ENCODE data around the gene TLR4. TPM values are rescaled to one million over a fixed set of nuclear protein-coding genes. Genes with fewer than 3 reads are reported as not detected.

Gene TLR4
- total and polyA plus RNA-seq, 2 experiments from 2014 or later: 0.06 to 0.17 TPM

DNA sequence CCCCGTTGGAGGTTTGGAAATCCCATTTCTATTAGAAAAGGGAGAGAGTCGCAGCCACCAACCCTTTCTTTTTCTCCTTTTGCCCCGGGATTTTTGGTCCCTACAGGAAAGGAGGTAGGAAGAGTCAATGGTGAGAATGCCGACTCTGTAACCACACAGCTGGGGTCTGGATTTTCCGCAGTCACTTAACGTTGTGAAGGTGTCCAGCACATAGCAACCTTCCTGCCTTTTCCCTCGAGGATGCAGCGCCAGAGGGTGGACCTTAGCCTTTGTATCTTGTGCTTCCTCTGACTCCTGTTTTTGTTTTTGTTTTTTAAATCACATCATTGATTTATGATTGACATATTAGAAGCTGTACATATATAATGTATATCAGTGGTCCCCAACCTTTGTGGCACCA, 41.4 kb downstream of the TLR4 start:
- Mint-ChIP-seq H3K36me3 (ENCODE audit: low read depth) (peaks cover 3% of the 10 kb centered on the region; the same call in 1 of the 3 replicates), H3K4me3 (peak overlapping the region; percentile 56; the same call in 2 of the 3 replicates), H3K4me1 (no peaks in the 10 kb centered on the region; the same call in 2 of the 3 replicates), H3K27ac (no peak overlapping the region), H3K27me3 (ENCODE audit: insufficient read depth, low read depth, poor library complexity) (peaks cover 6% of the 10 kb centered on the region), H3K9me3 (peaks cover 41% of the 10 kb centered on the region)
- peak overlapping the region; percentile 79 for H3K4me2 ChIP-seq
- no peaks in the 10 kb centered on the region for H3K36me3 ChIP-seq (ENCODE audit: insufficient read depth)
- H3K4me3 ChIP-seq: peak overlapping the region; percentile 50
- H3K9me2 ChIP-seq (ENCODE audit: insufficient read depth): peaks cover 4% of the 10 kb centered on the region; the same call in 1 of the 2 replicates
- H3K27me3 ChIP-seq (ENCODE audit: insufficient read depth): peaks cover 27% of the 10 kb centered on the region
- H3F3A ChIP-seq (replicated peaks; ENCODE audit: low read depth): no peaks in the 10 kb centered on the region
- H3K4me1 ChIP-seq (ENCODE audit: insufficient read depth): no peaks in the 10 kb centered on the region; the same call in 1 of the 2 replicates
- DNase-seq (ENCODE audit: low spot score) (no peak), ATAC-seq (no peak)
- no peaks in the 10 kb centered on the region for H3K79me2 ChIP-seq (replicated peaks; ENCODE audit: insufficient read depth)
- TF ChIP-seq STAT1 (IDR thresholded peaks at IDR 0.05; ENCODE audit: unreplicated experiment) (no peak), POLR2AphosphoS5 (IDR thresholded peaks at IDR 0.05; ENCODE audit: low read depth) (no peak), EZH2phosphoT487 (IDR thresholded peaks at IDR 0.05; ENCODE audit: unreplicated experiment) (no peak), ETS1 (IDR thresholded peaks at IDR 0.05) (no peak), JUNB (IDR thresholded peaks at IDR 0.05; ENCODE audit: unreplicated experiment) (no peak), ZNF331 (CRISPR knock-in tag; IDR thresholded peaks at IDR 0.05; ENCODE audit: low read depth) (no peak), CREB1 (CRISPR knock-in tag; IDR thresholded peaks at IDR 0.05; ENCODE audit: low read depth) (no peak), NANOG (IDR thresholded peaks at IDR 0.05; ENCODE audit: borderline replicate concordance) (no peak), ZNF114 (CRISPR knock-in tag; IDR thresholded peaks at IDR 0.05) (no peak), EZH2 (IDR thresholded peaks at IDR 0.05; ENCODE audit: low read depth, unreplicated experiment) (no peak), CTCF (conservative IDR thresholded peaks at IDR 0.05; ENCODE audit: low read depth in 2 of 2) (no peak)
- TF ChIP-seq, protein P1, sequence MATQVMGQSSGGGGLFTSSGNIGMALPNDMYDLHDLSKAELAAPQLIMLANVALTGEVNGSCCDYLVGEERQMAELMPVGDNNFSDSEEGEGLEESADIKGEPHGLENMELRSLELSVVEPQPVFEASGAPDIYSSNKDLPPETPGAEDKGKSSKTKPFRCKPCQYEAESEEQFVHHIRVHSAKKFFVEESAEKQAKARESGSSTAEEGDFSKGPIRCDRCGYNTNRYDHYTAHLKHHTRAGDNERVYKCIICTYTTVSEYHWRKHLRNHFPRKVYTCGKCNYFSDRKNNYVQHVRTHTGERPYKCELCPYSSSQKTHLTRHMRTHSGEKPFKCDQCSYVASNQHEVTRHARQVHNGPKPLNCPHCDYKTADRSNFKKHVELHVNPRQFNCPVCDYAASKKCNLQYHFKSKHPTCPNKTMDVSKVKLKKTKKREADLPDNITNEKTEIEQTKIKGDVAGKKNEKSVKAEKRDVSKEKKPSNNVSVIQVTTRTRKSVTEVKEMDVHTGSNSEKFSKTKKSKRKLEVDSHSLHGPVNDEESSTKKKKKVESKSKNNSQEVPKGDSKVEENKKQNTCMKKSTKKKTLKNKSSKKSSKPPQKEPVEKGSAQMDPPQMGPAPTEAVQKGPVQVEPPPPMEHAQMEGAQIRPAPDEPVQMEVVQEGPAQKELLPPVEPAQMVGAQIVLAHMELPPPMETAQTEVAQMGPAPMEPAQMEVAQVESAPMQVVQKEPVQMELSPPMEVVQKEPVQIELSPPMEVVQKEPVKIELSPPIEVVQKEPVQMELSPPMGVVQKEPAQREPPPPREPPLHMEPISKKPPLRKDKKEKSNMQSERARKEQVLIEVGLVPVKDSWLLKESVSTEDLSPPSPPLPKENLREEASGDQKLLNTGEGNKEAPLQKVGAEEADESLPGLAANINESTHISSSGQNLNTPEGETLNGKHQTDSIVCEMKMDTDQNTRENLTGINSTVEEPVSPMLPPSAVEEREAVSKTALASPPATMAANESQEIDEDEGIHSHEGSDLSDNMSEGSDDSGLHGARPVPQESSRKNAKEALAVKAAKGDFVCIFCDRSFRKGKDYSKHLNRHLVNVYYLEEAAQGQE (IDR thresholded peaks at IDR 0.05; ENCODE audit: unreplicated experiment): no peak
- TF ChIP-seq, protein P2, sequence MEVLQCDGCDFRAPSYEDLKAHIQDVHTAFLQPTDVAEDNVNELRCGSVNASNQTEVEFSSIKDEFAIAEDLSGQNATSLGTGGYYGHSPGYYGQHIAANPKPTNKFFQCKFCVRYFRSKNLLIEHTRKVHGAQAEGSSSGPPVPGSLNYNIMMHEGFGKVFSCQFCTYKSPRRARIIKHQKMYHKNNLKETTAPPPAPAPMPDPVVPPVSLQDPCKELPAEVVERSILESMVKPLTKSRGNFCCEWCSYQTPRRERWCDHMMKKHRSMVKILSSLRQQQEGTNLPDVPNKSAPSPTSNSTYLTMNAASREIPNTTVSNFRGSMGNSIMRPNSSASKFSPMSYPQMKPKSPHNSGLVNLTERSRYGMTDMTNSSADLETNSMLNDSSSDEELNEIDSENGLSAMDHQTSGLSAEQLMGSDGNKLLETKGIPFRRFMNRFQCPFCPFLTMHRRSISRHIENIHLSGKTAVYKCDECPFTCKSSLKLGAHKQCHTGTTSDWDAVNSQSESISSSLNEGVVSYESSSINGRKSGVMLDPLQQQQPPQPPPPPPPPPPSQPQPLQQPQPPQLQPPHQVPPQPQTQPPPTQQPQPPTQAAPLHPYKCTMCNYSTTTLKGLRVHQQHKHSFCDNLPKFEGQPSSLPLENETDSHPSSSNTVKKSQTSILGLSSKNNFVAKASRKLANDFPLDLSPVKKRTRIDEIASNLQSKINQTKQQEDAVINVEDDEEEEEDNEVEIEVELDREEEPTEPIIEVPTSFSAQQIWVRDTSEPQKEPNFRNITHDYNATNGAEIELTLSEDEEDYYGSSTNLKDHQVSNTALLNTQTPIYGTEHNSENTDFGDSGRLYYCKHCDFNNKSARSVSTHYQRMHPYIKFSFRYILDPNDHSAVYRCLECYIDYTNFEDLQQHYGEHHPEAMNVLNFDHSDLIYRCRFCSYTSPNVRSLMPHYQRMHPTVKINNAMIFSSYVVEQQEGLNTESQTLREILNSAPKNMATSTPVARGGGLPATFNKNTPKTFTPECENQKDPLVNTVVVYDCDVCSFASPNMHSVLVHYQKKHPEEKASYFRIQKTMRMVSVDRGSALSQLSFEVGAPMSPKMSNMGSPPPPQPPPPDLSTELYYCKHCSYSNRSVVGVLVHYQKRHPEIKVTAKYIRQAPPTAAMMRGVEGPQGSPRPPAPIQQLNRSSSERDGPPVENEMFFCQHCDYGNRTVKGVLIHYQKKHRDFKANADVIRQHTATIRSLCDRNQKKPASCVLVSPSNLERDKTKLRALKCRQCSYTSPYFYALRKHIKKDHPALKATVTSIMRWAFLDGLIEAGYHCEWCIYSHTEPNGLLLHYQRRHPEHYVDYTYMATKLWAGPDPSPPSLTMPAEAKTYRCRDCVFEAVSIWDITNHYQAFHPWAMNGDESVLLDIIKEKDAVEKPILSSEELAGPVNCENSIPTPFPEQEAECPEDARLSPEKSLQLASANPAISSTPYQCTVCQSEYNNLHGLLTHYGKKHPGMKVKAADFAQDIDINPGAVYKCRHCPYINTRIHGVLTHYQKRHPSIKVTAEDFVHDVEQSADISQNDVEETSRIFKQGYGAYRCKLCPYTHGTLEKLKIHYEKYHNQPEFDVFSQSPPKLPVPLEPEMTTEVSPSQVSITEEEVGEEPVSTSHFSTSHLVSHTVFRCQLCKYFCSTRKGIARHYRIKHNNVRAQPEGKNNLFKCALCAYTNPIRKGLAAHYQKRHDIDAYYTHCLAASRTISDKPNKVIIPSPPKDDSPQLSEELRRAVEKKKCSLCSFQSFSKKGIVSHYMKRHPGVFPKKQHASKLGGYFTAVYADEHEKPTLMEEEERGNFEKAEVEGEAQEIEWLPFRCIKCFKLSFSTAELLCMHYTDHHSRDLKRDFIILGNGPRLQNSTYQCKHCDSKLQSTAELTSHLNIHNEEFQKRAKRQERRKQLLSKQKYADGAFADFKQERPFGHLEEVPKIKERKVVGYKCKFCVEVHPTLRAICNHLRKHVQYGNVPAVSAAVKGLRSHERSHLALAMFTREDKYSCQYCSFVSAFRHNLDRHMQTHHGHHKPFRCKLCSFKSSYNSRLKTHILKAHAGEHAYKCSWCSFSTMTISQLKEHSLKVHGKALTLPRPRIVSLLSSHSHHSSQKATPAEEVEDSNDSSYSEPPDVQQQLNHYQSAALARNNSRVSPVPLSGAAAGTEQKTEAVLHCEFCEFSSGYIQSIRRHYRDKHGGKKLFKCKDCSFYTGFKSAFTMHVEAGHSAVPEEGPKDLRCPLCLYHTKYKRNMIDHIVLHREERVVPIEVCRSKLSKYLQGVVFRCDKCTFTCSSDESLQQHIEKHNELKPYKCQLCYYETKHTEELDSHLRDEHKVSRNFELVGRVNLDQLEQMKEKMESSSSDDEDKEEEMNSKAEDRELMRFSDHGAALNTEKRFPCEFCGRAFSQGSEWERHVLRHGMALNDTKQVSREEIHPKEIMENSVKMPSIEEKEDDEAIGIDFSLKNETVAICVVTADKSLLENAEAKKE (CRISPR knock-in tag; IDR thresholded peaks at IDR 0.05): no peak
- no peak overlapping the region for H3K27ac ChIP-seq (ENCODE audit: low read depth)
- H4K20me1 ChIP-seq (replicated peaks; ENCODE audit: insufficient read depth): no peaks in the 10 kb centered on the region
- peak overlapping the region; percentile 97 for H2AFZ ChIP-seq

All from GM23338 (cell line).